Left lung (tissue), 10 donors: ENCODE measurements around the gene RNF217. TPM values are rescaled to one million over a fixed set of nuclear protein-coding genes. Genes with fewer than 3 reads are reported as not detected.

Experiments used
- ATAC-seq: fragments of 200-7000 bp; cut with Tn5 transposase; one replicate; pipeline ENCODE4 v1.9.1; 2020; ENCODE audit warnings: moderate library complexity
- DNase-seq, 4 donors: peaks; one replicate each; pipeline ENCODE4 v3.0.0-alpha.2; 2013 to 2020
- H3K27ac ChIP-seq, 2 donors: fragments of 200-600 bp; sonication (generic) in 1 of 2; one replicate each; pipeline versions ENCODE4 v1.5.0 to v1.8.0; 2020 to 2021
- H3K27me3 ChIP-seq, 2 donors: fragments of 200-600 bp; sonication (generic) in 1 of 2; one replicate each; pipeline versions ENCODE4 v1.5.0 to v1.8.0; 2020 to 2021
- H3K36me3 ChIP-seq, 2 donors: fragments of 200-600 bp; sonication (generic) in 1 of 2; one replicate each; pipeline versions ENCODE4 v1.5.0 to v1.8.0; 2020 to 2021
- H3K4me1 ChIP-seq, 2 donors: fragments of 200-600 bp; one replicate each; pipeline ENCODE4 v1.8.0; 2021
- H3K4me3 ChIP-seq, 2 donors: fragments of 200-600 bp; sonication (generic) in 1 of 2; one replicate each; pipeline versions ENCODE4 v1.5.0 to v1.8.0; 2020 to 2021; ENCODE audit warnings: mild to moderate bottlenecking in 1 of 2
- H3K9me3 ChIP-seq, 2 donors: fragments of 200-600 bp; sonication (generic) in 1 of 2; one replicate each; pipeline versions ENCODE4 v1.5.0 to v1.8.0; 2020 to 2021
- intact Hi-C, 2 donors: fragments of 100-400 bp; cut with DNase I; formaldehyde crosslinking; loops; one replicate each; pipeline versions ENCODE4 v1.11.2 to v1.14.2; 2022
- polyA plus RNA-seq, 6 donors: library from polyadenylated mRNA; unstranded; fragments of 120-200 nt; gene quantifications; one replicate each; pipeline ENCODE4 v1.2.1, GENCODE V29; 2013; ENCODE audit not compliant: insufficient read length in 6 of 6
- total RNA-seq, 2 donors: library from RNA; stranded (reverse); fragmentation: NEBNext Ultra II Directional; extraction: Animal tissue kit (Norgen Biotek cat#: 25700); gene quantifications; one replicate each; pipeline ENCODE4 v1.2.1, GENCODE V29; 2021
- TF ChIP-seq, protein P1 (sequence below), 2 donors: fragments of 200-600 bp; sonication (generic) in 1 of 2; IDR thresholded peaks; one replicate each; pipeline versions ENCODE4 v1.5.0 to v1.8.0; 2021; ENCODE audit warnings: antibody characterized with exemption in 2 of 2
- donor health status: DM: no; HTN: yes; CAD: no.
- donor health status: DM: no; HTN: no; CAD: no.

The RNF217 gene
- total and polyA plus RNA-seq, 8 donors: 17.2 to 31.4 (median 23.1) TPM

DNA sequence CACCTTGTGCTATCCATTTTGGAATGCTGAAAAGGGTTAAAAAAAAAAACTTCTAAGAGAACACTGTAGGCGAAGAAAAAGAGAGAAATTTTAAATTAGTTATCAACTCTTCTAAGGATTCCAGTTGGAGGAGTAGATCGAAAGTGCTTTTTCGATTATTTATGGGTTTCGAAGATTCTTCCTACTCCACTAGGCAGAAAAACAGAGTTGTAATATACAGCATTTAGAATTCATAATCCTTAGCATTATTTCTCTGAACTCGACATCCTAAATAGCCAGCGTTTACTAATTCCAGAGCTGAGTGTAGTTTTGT is 817 bp upstream of the RNF217 start:
- H3K4me1 ChIP-seq: peaks cover 0 to 32% of the 10 kb centered on the region in 2 donors
- peak overlapping the region; percentile 90 to 95 for H3K27ac ChIP-seq
- no peaks in the 10 kb centered on the region for H3K9me3 ChIP-seq
- intact Hi-C loops: loop anchor here in 1 of 2 donors (10.0 kb wide), 1 partner anchor 133 kb away; no protein-coding TSS in a partner anchor
- TF ChIP-seq, protein P1, sequence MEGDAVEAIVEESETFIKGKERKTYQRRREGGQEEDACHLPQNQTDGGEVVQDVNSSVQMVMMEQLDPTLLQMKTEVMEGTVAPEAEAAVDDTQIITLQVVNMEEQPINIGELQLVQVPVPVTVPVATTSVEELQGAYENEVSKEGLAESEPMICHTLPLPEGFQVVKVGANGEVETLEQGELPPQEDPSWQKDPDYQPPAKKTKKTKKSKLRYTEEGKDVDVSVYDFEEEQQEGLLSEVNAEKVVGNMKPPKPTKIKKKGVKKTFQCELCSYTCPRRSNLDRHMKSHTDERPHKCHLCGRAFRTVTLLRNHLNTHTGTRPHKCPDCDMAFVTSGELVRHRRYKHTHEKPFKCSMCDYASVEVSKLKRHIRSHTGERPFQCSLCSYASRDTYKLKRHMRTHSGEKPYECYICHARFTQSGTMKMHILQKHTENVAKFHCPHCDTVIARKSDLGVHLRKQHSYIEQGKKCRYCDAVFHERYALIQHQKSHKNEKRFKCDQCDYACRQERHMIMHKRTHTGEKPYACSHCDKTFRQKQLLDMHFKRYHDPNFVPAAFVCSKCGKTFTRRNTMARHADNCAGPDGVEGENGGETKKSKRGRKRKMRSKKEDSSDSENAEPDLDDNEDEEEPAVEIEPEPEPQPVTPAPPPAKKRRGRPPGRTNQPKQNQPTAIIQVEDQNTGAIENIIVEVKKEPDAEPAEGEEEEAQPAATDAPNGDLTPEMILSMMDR (IDR thresholded peaks at IDR 0.05): no peak
- no peaks in the 10 kb centered on the region for H3K36me3 ChIP-seq
- DNase-seq: no peak
- no peaks in the 10 kb centered on the region for H3K27me3 ChIP-seq
- no peak for ATAC-seq
- peak overlapping the region; percentile 78 to 87 for H3K4me3 ChIP-seq

DNA sequence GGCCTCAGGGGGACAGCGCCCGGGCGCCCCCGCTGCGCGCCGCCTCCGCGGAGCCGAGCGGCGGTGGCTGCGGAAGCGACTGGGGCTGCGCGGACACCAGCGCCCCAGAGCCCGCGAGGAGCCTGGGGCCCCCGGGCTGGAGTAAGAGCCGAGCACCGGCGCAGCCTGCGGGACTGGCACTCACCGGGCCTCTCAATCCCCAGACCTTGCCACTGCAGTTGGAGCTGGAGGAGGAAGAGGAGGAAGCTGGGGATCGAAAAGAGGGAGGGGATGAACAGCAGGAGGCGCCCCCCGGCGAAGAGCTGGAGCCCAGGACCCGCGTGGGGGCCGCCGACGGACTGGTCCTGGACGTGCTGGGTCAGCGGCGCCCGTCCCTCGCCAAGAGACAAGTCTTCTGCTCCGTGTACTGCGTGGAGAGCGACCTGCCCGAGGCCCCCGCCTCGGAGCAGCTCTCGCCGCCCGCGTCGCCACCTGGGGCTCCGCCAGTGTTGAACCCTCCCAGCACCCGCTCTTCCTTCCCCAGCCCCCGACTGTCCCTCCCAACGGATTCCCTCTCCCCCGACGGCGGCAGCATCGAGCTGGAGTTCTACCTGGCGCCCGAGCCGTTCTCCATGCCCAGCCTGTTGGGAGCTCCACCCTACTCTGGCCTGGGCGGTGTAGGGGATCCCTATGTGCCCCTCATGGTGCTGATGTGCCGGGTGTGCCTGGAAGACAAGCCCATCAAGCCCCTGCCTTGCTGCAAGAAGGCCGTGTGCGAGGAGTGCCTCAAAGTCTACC is 590 bp downstream of the RNF217 start:
- Histone ChIP-seq H3K4me3 (peak overlapping the region; percentile 78 to 87), H3K36me3 (peaks cover 0 to 3% of the 10 kb centered on the region in 2 donors), H3K4me1 (peaks cover 3 to 37% of the 10 kb centered on the region in 2 donors), H3K27me3 (no peaks in the 10 kb centered on the region), H3K27ac (peak overlapping the region; percentile 90 to 95), H3K9me3 (no peaks in the 10 kb centered on the region)
- DNase-seq (peak; percentile 56 to 87 (median 58)), ATAC-seq (peak; percentile 50)
- TF ChIP-seq, protein P1 (IDR thresholded peaks at IDR 0.05): no peak
- intact Hi-C loops: loop anchor here in 1 of 2 donors (10.0 kb wide), 1 partner anchor 132 kb away; no protein-coding TSS in a partner anchor

DNA sequence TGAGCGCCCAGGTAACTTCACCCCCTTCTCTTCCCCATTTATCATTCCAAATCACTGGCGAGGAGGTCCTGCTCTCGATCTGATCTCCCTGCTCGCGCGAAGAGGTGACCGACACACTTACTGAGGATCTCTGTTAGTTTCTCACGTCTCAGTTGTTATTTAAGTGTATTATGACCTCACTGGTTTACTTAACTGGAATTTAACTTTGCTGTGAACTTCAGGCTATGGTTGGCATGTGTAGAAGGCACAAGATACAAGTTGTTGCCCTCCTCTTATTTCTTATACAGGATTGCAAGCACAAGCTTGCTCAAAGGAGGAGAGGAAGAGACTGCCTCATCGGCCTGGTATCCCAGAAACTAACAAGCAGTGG is 1.2 kb downstream of the RNF217 start:
- Histone ChIP-seq H3K9me3 (no peaks in the 10 kb centered on the region), H3K27me3 (no peaks in the 10 kb centered on the region), H3K4me3 (peak overlapping the region; percentile 78 to 87), H3K36me3 (peaks cover 0 to 5% of the 10 kb centered on the region in 2 donors), H3K27ac (peak overlapping the region; percentile 90 to 95), H3K4me1 (peaks cover 3 to 37% of the 10 kb centered on the region in 2 donors)
- DNase-seq: peak in 2 of 4 donors; percentile 38 to 56
- TF ChIP-seq, protein P1 (IDR thresholded peaks at IDR 0.05): no peak
- intact Hi-C loops: loop anchor here in 1 of 2 donors (10.0 kb wide), 1 partner anchor 131 kb away; no protein-coding TSS in a partner anchor
- peak; percentile 16 for ATAC-seq

DNA sequence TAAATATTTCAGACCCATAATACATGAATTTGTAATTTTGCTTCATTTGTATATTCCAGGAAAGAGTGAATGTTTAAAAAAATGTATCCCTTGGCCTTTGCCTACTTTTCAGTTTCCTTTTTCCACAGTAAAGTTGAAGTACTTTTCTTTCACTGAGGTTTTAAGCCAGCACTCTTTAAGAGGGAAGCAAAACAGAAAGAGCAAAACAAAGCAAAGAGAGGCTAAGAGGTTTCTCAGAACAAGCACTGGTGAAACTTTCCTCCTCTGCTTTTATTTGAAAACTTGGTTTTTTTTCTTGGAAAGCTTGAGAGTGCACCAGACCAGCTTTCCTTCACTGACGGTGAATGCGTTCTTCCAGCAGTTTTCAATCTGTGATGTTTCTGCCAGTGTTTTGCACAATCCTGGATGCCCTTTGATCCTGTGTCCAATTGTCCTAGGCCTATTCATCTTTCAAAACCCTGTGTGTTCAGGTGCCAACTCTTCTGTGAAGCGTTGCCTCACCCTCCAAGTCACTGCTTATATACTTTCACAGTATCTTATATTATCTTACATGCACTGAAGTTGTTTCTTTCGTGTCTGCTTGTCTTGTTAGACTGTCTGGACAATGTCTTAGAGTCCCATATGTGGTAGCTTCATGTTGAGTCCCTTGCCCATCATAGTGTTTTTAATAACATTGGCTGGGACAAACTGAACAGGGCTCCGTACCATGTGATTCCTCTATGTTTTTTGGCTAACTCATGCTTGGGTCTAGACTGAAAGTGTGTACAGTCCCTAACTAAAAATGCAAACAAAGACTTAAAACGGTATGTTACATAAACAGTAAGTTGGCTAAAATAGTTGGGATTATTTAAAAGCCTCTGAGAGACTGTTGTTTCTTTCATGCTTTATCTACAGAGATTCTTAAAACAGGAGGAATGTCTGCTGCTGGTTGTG is 1.9 kb downstream of the RNF217 start:
- H3K9me3 ChIP-seq: no peaks in the 10 kb centered on the region
- DNase-seq: peak in 2 of 4 donors; percentile 46 to 55
- TF ChIP-seq, protein P1 (IDR thresholded peaks at IDR 0.05): no peak
- intact Hi-C loops: loop anchor here in 1 of 2 donors (10.0 kb wide), 1 partner anchor 131 kb away; no protein-coding TSS in a partner anchor
- H3K4me1 ChIP-seq: peaks cover 3 to 37% of the 10 kb centered on the region in 2 donors
- peak; percentile 36 for ATAC-seq
- peaks cover 0 to 5% of the 10 kb centered on the region in 2 donors for H3K36me3 ChIP-seq
- H3K27me3 ChIP-seq: no peaks in the 10 kb centered on the region
- H3K4me3 ChIP-seq: peak overlapping the region; percentile 78 to 87
- H3K27ac ChIP-seq: peak overlapping the region; percentile 90 to 95
